HepG2 (cell line): ENCODE measurements around the gene EFCAB8. TPM values are rescaled to one million over a fixed set of nuclear protein-coding genes. Genes with fewer than 3 reads are reported as not detected.
A peak's percentile ranks its signal among the peaks of the same experiment; 100 is the strongest.

ENCODE experiments used
- ATF3 ChIP-seq: sonication (generic); formaldehyde crosslinking; IDR thresholded peaks from 2 replicates; pipeline ENCODE4 v1.4.0; 2020; ENCODE audit warnings: missing genetic modification reagents
- CERS6 ChIP-seq: sonication (generic); formaldehyde crosslinking; IDR thresholded peaks from 2 replicates; pipeline ENCODE4 v1.5.0; 2020; ENCODE audit warnings: missing genetic modification reagents
- CREB3 ChIP-seq: sonication (generic); formaldehyde crosslinking; IDR thresholded peaks from 2 replicates; pipeline ENCODE4 v1.5.0; 2020; ENCODE audit warnings: missing genetic modification reagents
- CREM ChIP-seq, 2 experiments: sonication (generic) in 1 of 2; formaldehyde crosslinking in 1 of 2; IDR thresholded peaks; 2 replicates each; pipeline versions ENCODE4 v1.4.0 to v1.6.1; 2016 to 2020; ENCODE audit warnings: antibody characterized with exemption in 1 of 2, mild to moderate bottlenecking in 1 of 2, missing genetic modification reagents in 1 of 2
- EEA1 ChIP-seq: sonication (generic); formaldehyde crosslinking; IDR thresholded peaks from 2 replicates; pipeline ENCODE4 v1.5.1; 2020; ENCODE audit warnings: mild to moderate bottlenecking, missing genetic modification reagents, borderline replicate concordance
- GLI4 ChIP-seq: sonication (generic); formaldehyde crosslinking; IDR thresholded peaks from 2 replicates; pipeline ENCODE4 v1.5.1; 2020; ENCODE audit warnings: missing genetic modification reagents, mild to moderate bottlenecking, moderate library complexity, borderline replicate concordance
- HOXA3 ChIP-seq: sonication (generic); formaldehyde crosslinking; IDR thresholded peaks from 2 replicates; pipeline ENCODE4 v1.5.0; 2020; ENCODE audit warnings: missing genetic modification reagents
- JDP2 ChIP-seq: sonication (generic); formaldehyde crosslinking; IDR thresholded peaks from 2 replicates; pipeline ENCODE4 v1.8.1; 2022; ENCODE audit warnings: missing genetic modification reagents, borderline replicate concordance
- NFE2L1 ChIP-seq: sonication (generic); formaldehyde crosslinking; IDR thresholded peaks from 2 replicates; pipeline ENCODE4 v1.4.0; 2020; ENCODE audit warnings: missing genetic modification reagents, mild to moderate bottlenecking, borderline replicate concordance
- PRMT3 ChIP-seq: sonication (generic); formaldehyde crosslinking; IDR thresholded peaks from 2 replicates; pipeline ENCODE4 v1.8.1; 2022; ENCODE audit warnings: low read depth, mild to moderate bottlenecking, moderate library complexity, missing genetic modification reagents, borderline replicate concordance
- RBFOX2 ChIP-seq: fragments of 200-400 bp; formaldehyde crosslinking; IDR thresholded peaks from 2 replicates; pipeline ENCODE4 v1.6.1; 2017; ENCODE audit warnings: low read depth, mild to moderate bottlenecking, low read length
- SNAPC5 ChIP-seq: sonication (generic); formaldehyde crosslinking; IDR thresholded peaks from 2 replicates; pipeline ENCODE4 v1.8.1; 2023; ENCODE audit warnings: mild to moderate bottlenecking, missing genetic modification reagents, borderline replicate concordance
- TBX3 ChIP-seq: fragments of 450-650 bp; IDR thresholded peaks from 2 replicates; pipeline ENCODE4 v1.6.1; 2017; ENCODE audit warnings: antibody characterized with exemption, mild to moderate bottlenecking, inconsistent platforms, borderline replicate concordance
- TCF12 ChIP-seq, 2 experiments: fragments of 450-650 bp in 1 of 2; sonication (generic) in 1 of 2; formaldehyde crosslinking in 1 of 2; IDR thresholded peaks; 2 replicates each; pipeline versions ENCODE4 v1.6.1 to v1.8.0; 2017 to 2022; ENCODE audit warnings: antibody characterized with exemption in 1 of 2, mild to moderate bottlenecking in 1 of 2, missing genetic modification reagents in 1 of 2, moderate library complexity in 1 of 2
- YEATS2 ChIP-seq: sonication (generic); formaldehyde crosslinking; IDR thresholded peaks from 2 replicates; pipeline ENCODE4 v1.4.0; 2020; ENCODE audit warnings: missing genetic modification reagents, borderline replicate concordance
- ZBTB42 ChIP-seq: sonication (generic); formaldehyde crosslinking; IDR thresholded peaks from 2 replicates; pipeline ENCODE4 v1.5.0; 2020; ENCODE audit warnings: mild to moderate bottlenecking, missing genetic modification reagents
- ZBTB7B ChIP-seq: sonication (generic); formaldehyde crosslinking; IDR thresholded peaks from 2 replicates; pipeline ENCODE4 v1.4.0; 2020; ENCODE audit warnings: missing genetic modification reagents
- ZNF574 ChIP-seq: sonication (generic); formaldehyde crosslinking; IDR thresholded peaks from 2 replicates; pipeline ENCODE4 v1.4.0; 2020; ENCODE audit warnings: missing genetic modification reagents
- ZNF616 ChIP-seq: sonication (generic); formaldehyde crosslinking; IDR thresholded peaks from 2 replicates; pipeline ENCODE4 v1.5.0; 2020; ENCODE audit warnings: low read depth, mild to moderate bottlenecking, missing genetic modification reagents
- ZNF839 ChIP-seq: sonication (generic); formaldehyde crosslinking; IDR thresholded peaks from 2 replicates; pipeline ENCODE4 v1.4.0; 2020; ENCODE audit warnings: missing genetic modification reagents, mild to moderate bottlenecking, borderline replicate concordance
- ZSCAN30 ChIP-seq: sonication (generic); formaldehyde crosslinking; IDR thresholded peaks from 2 replicates; pipeline ENCODE4 v1.5.0; 2020; ENCODE audit warnings: mild to moderate bottlenecking, missing genetic modification reagents
- ZSCAN5A ChIP-seq: sonication (generic); formaldehyde crosslinking; IDR thresholded peaks from 2 replicates; pipeline ENCODE4 v1.8.0; 2022; ENCODE audit warnings: mild to moderate bottlenecking, missing genetic modification reagents, borderline replicate concordance
- polyA plus RNA-seq, 8 experiments: library from polyadenylated mRNA; depleted of rRNA in 3 of 8; stranded (reverse) in 7 of 8; unstranded in 1 of 8; fragments of >200 nt; fragmentation: Illumina TruSeq in 4 of 8; extraction: Trizol in 4 of 8; gene quantifications; 2 replicates each; pipeline versions ENCODE4 v1.2.1 to v1.2.3, GENCODE V29; 2011 to 2016; ENCODE audit warnings: low read depth in 4 of 8, missing spikeins in 1 of 8, mixed read lengths in 1 of 8; ENCODE audit not compliant: insufficient read depth in 1 of 8
- total RNA-seq, 5 experiments: library from RNA; depleted of rRNA; stranded (reverse); fragments of >200 nt; fragmentation: Illumina TruSeq; extraction: Trizol; gene quantifications; 2 replicates each; pipeline ENCODE4 v1.2.3, GENCODE V29; 2016; ENCODE audit warnings: low read depth in 1 of 5

The EFCAB8 gene
- total and polyA plus RNA-seq, 2 of the 13 experiments (the other 11 are each of a cell fraction or from before 2014, with no cell fraction given), result 0.15 to 0.22 TPM

GRCh38 chr20:33010674-33011449, 152.1 kb downstream of the EFCAB8 start (continued):
- no peak for TF ChIP-seq EEA1 (CRISPR knock-in tag)
- no peak for TF ChIP-seq ZNF616
- TF ChIP-seq YEATS2 (CRISPR knock-in tag), result no peak
- TF ChIP-seq TCF12 (IDR thresholded peaks at IDR 0.05), result no peak
- TF ChIP-seq TCF12 (CRISPR knock-in tag; IDR thresholded peaks at IDR 0.05), result no peak
- TF ChIP-seq SNAPC5 (CRISPR knock-in tag), result no peak
- TF ChIP-seq ZBTB7B (CRISPR knock-in tag), result 0 out of 2 replicates have a peak, but pooled peaks have one; percentile 9
- TF ChIP-seq ZSCAN5A (CRISPR knock-in tag), result no peak
- no peak for TF ChIP-seq CERS6 (CRISPR knock-in tag)
- TF ChIP-seq JDP2, result no peak
- no peak for TF ChIP-seq ZSCAN30 (CRISPR knock-in tag)
- no peak for TF ChIP-seq ZNF574
- TF ChIP-seq ZBTB42 (CRISPR knock-in tag), result no peak
- no peak for TF ChIP-seq PRMT3 (CRISPR knock-in tag)
- TF ChIP-seq GLI4 (CRISPR knock-in tag), result no peak
- TF ChIP-seq ATF3 (CRISPR knock-in tag), result no peak
- TF ChIP-seq NFE2L1 (CRISPR knock-in tag), result no peak
- TF ChIP-seq CREM (IDR thresholded peaks at IDR 0.05), result no peak
- no peak for TF ChIP-seq CREM (CRISPR knock-in tag; IDR thresholded peaks at IDR 0.05)
- peak; percentile 82 for TF ChIP-seq RBFOX2
- TF ChIP-seq CREB3, result no peak
- no peak for TF ChIP-seq TBX3
- TF ChIP-seq HOXA3 (CRISPR knock-in tag), result no peak; the same call in 1 of the 2 replicates
- TF ChIP-seq ZNF839, result no peak
